Adipose tissue (tissue), 3 donors: ENCODE measurements around the gene NEMP1. TPM values are rescaled to one million over a fixed set of nuclear protein-coding genes. Genes with fewer than 3 reads are reported as not detected.

Source experiments
- H3K27ac ChIP-seq: one replicate; pipeline ENCODE4 v1.5.1; 2013; ENCODE audit warnings: low read depth, low read length
- whole genome bisulfite sequencing, 3 donors: extraction: QIAGEN DNeasy Blood & Tissue Kit; methylation state at CpG; one replicate each; pipeline ENCODE4 v1.1.7; 2013; 5-methylcytosine and 5-hydroxymethylcytosine counted together
- polyA plus RNA-seq, 3 donors: library from polyadenylated mRNA; stranded (reverse); fragments of 200-250 nt; gene quantifications; one replicate each; pipeline ENCODE4 v1.2.3, GENCODE V29; 2013
- donor health status: healthy with polysubstance abuse.
- donor health status: Bipolar disorder and iron deficiency.
- donor health status: healthy.

The NEMP1 gene
- polyA plus RNA-seq, 3 donors: 1.7 to 2.3 (median 1.8) TPM

DNA sequence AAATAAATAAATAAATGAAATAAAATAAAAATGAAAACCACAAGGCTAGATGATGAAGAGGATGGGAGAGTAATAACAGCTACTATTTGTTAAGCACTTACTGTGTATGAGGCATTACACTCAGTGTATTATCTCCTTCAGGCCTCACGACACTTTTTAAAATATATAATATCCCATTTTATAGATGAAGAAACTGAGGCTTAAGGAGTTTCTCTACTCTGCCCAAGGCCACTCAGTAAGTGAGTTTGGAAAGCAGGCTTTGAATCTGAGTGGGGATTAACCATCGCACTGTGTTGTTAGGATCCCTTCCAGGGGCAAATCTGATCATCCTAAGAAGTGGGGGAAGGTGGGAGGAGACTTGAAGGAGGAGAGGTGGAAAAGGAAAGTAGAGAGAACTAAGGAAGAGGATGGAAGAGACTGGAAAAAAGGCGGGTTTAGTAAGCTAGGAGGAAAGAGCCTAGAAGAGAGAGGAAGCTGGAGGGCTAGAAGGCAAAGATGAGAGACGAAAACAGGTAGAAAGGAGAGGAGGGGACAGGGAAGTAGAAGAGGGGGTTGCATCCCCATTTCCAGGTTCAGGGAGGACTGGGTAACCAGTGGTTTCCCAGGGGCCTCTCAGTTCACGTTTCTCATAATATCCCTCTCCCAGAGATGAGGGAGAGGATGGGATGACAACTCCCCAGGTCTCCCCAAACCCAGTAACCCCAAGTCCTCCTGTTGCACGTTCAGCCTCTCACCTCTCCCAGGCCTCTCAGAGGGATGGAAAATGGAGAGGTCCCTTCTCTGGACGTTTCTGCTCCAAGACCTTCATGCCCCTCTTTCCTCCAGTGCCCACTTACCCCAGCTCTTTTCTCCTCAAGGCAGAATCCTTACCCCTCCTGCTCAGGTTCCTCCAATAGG, 30.9 kb upstream of the NEMP1 start:
- 47 to 67% (median 51%) methylated on average over 7 of the region's 7 CpGs for WGBS, 3 donors

DNA sequence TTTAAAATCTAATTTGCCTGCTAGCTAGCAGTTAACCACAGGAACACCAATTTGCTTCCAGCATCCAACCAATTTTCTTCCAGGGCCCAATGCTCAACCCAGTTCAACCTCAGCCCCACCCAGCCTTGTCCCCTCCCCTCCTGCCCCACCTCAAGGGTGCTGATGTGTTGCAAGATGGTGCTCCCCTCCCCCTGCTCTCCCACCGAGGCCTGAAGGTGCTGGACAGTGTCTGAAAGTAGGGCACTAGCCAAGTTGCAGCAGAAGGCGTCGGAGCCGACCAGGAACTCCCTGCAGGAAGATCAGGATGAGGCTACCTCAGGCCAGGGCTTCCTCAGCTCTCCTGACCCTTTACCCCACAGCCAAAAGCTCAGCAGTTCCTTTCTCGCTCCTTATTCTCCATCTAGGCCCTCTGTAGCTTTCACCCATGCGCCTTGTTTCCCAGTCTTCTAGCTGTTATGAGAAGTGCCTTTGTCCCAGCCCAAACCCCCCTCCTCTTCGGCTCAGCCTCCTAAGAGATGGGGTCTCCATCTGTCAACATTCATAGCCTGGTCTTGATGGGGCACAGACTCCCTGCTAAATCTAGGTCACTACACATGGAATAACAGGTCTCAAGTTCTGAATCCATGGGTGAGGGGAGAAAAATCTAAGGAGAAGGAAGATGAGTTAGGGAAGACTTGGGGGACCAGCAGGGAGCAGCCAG, 29.0 kb upstream of the NEMP1 start:
- 64 to 71% (median 68%) methylated on average over 7 of the region's 7 CpGs for whole genome bisulfite sequencing, 3 donors
- no peak overlapping the region for H3K27ac ChIP-seq

More for the DNA sequence above, 30.9 kb upstream of the NEMP1 start:
- H3K27ac ChIP-seq: no peak overlapping the region

DNA sequence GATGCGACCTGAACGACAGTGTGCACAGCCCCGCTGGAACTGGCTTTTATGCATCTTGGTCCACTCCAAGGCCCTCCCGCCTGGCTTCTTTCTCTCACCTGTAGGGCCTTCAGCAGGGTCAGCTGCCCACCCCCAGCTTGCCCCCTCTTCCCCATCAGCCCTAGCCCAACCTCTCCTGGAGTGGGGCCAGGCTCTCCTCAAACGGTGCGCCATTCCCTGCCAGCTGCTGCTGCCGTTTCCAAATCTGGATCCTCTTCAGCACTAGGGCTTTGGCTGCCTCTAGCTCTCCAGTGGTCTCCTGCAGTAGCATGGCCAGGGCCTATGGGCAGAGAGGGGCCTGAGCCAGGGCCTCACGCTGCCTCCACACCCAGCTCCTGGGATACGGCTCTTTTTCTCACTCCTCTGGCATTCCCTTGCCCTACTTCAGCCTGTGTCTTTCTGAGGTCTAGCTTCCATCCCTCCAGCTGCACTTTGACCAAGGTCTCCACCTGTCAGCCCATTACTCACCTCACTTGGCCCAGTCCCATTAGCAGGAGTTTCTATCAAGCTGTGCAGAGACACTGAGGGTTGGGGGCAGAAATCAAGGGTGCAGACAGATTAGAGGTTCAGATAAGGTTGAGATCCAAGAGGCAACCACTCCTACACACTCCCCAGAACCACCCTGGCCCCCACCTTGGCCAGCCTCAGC, 27.6 kb upstream of the NEMP1 start:
- no peak overlapping the region for H3K27ac ChIP-seq
- WGBS, 3 donors: 76 to 85% (median 81%) methylated on average over 9 of the region's 9 CpGs

DNA sequence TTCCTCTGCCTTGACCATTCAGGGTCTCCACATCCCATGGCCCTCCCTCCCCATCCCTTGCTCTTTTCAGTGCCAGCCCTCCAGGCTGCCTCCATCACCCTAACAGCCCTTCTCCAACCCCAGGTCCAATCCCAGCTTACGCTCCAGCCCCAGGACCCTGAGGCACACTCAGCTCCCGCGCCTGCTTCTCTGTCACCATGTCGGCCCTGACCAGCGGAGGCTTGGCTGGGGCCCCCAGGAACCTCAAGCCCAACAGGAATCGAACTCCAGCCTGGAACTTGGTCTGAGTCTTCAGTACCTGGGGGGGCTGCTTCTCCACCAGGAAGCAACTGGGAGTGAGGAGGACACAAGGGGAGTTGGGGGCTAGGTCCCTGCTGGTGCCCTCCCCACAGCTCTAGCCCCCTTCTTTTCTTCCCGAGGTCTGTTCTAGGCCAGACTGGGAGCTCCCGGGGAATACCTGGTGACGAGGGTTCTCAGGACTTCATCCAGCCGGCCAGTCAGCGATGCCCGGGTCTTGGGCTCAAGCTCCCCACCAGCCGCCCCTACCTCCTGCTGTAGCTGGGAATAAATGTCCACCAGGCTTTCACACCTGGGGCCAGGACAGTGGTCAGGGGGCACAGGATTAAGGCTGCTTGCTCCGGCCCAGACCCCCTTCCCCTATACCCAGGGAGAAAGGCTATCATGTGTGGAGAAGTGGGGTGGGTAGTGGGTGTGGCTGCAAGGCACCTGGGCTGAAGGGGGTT, 26.6 kb upstream of the NEMP1 start:
- WGBS, 3 donors: 93 to 94% (median 94%) methylated on average over 10 to 14 of the region's 14 CpGs
- no peak overlapping the region for H3K27ac ChIP-seq

DNA sequence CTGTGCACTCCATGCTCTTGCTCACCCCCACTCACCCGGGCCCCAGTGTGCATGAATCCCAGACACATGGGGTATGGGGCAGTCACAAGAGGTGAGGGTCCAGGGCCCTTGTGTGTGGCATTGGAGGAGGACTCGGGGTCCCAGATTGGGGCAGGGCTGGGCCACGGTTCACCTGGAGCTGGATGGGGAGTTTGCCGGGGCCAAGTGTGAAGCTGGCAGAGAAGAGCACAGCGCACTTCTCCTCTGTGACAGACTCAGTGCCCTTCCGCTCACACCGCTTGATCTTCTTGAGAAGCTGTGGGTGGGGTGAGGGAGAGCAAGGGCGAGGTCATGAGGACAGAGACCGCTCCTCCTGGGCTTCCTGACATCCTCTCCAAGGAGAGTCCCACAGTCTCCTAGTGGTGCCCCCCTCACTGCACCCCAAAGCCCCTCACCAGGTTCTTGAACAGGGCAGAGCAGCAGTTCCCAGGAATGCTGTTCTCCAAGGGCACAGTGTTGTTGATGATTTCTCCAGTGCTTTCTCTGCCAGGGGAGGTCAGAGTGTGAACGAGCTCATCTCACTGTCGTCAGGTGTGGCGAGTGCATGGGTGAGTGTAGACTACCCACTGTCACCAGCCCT, 25.8 kb upstream of the NEMP1 start:
- WGBS, 3 donors: 94 to 95% (median 95%) methylated on average over 12 of the region's 12 CpGs
- no peak overlapping the region for H3K27ac ChIP-seq

DNA sequence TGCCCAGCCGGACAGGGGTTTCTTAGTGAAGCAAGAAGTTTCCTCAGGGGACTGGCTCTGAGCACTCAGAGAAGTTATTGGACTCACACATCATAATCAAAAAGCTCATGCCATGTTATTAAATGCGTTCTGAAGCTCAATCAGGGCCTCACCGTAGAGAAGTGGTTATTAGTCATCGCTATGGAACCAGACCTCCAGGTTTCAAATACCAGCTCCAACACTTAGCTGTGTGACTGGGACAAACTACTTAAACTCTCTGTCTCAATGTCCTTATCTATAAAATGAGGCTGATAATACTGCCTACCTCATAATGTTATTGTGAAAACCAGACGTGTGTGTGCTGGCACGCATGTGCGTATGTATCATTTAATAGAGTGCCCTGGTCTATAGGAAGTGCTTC, 25.3 kb upstream of the NEMP1 start:
- WGBS, 3 donors: 86 to 91% (median 91%) methylated on average over 7 of the region's 7 CpGs
- H3K27ac ChIP-seq: no peak overlapping the region

DNA sequence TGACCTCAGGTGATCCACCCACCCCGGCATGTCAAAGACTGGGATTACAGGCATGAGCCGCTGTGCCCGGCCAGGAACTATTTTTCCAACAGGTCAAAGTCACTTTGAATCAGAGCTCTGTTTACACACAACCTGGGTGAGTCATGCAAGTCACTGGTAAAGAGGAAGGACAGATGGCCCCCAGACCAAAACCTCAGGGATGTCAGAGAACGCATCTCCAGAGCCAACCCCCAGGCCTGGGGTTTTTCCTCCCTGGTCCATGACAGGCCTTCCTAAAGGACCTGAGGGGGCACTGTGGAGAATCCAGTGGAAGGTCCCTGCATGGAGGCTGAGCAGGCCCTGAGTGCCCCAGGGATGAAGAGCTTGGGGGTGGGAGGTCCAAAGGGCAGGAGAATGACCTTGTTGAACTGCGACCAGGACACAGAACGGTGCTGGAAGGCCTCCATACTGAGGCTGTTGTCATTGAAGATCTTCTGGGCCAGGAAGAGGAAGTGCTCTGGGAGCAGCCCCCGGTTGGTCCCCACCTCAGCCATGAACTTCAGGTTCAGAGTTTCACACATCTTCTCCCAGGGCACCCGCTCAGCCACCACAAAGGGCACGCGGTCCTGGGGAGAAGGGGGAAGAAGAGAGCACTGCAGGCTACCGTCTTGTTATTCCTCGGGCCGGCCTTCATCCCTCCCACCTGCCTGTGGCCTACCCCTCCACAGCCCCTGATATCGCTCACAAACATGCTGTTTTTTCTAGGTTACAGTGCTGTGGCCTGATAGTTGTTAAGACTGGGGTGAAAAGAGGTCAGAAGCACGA, 23.5 kb upstream of the NEMP1 start:
- WGBS, 3 donors: 68 to 70% (median 68%) methylated on average over 14 to 15 of the region's 15 CpGs
- H3K27ac ChIP-seq: no peak overlapping the region

DNA sequence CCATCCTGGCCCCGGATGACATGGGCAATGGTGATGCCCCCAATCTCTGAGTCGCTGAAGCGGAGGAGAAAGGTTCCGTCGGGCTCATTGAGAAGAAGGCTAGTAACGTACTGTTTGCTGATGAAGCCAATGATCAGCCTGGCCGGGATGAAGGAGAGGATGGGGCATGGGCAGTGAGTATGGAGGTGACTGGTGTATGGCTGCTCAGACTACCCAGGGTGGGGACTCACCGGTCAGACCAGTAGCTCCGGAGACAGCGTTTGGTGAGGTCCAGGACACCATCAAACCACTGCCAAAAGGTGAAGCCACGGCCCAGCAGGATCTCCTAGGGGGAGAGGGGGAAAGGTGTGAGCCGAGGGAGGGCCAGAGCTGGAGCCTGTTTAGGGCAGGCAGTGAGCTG, 21.2 kb upstream of the NEMP1 start:
- WGBS, 3 donors: 84 to 87% (median 85%) methylated on average over 12 of the region's 12 CpGs
- H3K27ac ChIP-seq: no peak overlapping the region

DNA sequence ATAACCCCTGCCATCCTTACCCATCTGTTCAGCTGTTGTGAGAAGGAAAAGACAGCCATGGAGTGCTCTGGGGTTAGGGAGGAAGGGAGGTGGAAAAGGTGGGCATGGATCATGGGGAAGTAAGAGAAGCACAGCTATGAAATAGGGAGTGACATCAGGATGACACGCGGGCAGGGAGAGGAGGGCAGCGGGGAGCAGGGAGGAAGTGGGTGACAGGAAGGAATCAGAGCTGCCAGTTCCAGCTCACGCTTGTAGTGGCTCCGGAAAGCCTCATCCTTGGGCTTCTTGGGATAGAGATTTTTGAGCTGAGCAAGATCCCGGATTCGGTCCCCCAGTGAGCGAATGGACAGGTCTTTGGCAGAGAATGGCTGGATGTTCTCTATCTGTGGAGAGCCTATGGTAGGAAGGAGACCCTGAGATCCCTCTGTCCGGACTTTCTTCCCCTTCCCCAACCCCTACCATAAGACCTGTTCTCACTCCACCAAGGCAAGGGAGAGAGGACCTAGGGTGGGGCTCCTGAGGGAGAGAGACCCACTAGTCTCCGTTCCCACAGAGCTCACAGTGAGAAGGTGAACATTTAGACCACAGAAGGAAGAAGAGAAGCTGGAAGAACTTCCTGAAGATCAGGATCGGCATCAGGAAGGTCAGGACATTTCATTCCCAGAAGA, 20.6 kb upstream of the NEMP1 start:
- 67 to 82% (median 73%) methylated on average over 11 of the region's 11 CpGs for WGBS, 3 donors
- no peak overlapping the region for H3K27ac ChIP-seq

DNA sequence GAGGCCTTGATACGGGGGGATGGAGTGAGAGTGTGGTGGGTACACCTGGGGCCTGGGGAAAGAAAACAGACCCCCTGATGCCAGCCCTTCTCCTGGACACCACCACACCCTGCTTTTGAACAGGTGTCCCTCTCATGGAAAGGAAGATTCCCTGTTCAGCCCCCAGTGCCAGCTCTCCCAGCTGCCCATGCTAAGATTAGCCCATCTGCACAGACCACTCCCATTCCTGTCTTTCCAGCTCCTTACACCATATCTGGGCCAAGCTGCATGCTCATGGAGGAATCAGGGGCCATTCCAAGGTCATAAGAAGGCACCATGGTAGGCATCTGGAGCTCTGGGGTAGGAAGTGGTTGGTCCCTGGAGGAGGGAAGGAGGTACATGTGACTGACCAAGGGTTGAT, 20.0 kb upstream of the NEMP1 start:
- no peak overlapping the region for H3K27ac ChIP-seq
- 64 to 90% (median 77%) methylated on average over 1 of the region's 1 CpG for WGBS, 3 donors

DNA sequence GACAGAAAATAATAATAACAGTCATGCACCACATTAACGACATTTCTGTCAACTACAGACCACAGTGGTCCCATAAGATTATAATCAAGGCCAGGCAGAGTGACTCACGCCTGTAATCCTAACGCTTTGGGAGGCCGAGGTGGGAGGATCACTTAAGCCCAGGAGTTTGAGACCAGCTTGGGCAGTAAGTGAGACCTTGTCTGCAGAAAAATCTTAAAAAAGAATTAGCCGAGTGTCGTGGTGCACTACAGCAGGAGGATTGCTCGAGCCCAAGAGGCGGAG, 18.9 kb upstream of the NEMP1 start:
- 83 to 86% (median 85%) methylated on average over 8 of the region's 8 CpGs for WGBS, 3 donors

DNA sequence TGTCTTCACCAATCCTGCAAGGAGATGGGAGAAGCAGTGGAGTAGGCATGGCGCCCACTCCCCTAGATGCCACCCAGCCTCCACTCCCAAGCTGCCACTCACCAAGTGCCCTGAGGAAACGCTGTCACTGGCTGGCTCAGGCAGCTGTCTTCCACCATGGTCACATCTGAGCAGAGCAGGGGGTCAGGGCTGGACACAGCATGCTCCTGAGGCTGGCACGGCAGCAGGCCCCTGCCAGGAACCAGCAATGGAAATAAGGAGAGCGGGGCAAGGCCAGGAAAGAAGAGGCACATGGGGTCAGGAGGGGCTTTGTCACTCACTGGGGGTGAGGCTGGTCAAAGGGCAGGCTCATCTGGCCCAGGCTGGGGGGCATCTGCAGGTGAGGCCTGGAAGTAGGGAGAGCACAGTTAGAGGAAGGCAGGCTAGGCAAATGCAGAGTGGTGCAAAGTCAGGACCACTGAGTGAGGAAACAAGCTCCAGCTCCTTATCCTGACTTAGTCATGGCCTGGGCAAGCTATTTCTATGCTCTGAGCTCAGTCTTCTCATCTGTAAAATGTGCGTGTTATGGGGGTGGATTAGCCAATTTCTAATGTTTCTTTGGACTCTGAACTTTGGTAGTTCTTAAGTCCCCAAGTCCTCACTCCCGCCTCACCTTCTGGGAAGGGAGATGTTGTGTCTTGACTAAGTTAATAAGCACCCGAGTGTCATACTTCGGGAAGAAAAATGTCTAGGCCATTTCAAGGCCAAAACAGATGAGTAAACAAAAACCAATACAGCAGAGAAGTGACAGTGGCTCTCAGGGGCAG, 18.4 kb upstream of the NEMP1 start:
- 75 to 88% (median 82%) methylated on average over 8 of the region's 8 CpGs for WGBS, 3 donors
- no peak overlapping the region for H3K27ac ChIP-seq

More for the DNA sequence above, 18.9 kb upstream of the NEMP1 start:
- H3K27ac ChIP-seq: no peak overlapping the region

DNA sequence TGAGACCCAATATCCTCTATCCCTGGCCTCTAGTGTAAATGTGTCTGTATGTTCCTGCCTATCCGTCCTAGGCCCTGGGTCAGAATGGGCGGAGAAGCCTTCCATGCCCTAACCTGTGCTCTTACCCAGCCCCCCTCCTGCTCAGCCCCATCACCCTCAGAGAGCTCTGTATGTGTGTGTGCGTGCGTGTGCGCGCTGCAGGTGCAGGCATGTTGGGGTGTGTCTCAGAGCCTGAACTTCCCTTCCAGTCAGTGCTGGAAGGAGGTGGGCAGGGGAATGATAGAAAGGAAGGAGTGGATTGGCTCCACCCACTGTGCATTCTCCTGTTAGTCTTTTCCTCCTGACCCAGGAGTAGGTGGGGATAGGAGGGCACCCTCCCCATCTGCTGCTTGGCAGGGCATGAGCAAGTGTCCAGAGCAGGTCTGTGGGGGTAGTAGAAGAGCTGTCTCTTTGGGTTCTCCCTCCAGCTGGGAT, 17.5 kb upstream of the NEMP1 start:
- no peak overlapping the region for H3K27ac ChIP-seq
- WGBS, 3 donors: 78 to 93% (median 91%) methylated on average over 6 of the region's 6 CpGs

DNA sequence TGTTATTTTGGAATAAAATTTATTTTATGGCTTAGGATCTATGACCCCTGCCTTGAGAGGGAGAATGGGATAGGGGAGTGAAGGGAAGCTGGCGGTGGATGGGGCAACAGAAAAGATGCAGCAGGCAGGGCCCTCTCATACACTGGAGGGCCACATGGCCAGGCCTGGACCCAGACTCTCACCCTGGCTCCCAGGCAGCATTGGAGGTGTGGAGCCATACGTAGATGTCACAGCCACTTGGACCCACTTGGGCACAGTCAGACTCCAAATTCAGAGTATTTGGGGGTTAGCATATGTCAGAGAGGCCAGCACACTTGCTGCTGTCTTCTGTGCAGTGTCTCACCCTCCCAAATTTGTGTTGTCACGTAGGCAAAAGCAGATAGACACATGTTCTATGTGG, 16.8 kb upstream of the NEMP1 start:
- 84 to 95% (median 89%) methylated on average over 3 of the region's 3 CpGs for WGBS, 3 donors
- no peak overlapping the region for H3K27ac ChIP-seq

DNA sequence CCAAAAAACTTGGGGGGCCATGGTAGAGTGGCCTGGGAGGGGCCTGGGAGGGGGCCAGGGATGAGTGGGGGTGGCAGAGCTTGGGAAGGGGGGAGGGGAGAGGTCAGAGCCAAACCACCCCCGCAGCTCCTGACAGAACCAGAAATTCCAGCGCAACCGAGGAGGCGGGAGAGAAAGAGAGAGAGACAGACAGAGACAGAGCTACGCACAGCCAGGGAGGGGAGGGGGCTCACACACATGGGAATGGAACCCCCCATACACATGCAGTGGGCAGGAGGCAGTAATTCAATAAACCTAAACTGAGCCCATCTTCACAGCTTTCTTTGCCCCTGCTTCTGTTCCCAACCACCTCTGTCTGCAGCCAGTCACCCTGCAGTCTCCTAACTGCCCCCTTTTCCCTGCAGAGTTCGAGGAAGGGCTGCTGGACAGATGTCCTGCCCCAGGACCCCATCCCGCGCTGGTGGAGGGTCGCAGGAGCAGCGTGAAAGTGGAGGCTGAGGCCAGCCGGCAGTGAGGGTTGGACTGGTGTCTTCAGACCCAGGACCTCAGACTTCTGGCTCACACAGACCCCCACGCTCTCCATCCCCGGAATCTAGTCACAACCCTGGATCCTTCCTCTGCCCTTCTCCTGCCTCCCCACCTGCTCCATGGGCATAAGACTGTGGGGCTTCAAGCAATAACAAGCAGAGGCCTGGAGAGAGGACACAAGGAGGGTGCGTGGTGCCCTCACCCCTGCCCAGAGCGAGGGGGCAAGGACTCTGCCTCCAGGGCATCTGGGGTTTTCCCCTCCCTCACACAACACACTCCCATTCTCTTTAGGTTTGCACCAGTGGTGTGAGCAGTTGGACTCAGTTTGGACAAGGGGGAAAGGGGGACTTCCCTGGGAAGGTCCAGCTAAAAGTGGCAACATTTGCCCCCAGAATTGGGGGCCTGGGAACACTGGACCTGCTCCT, 15.9 kb upstream of the NEMP1 start:
- WGBS, 3 donors: 51 to 66% (median 54%) methylated on average over 14 to 15 of the region's 15 CpGs
- no peak overlapping the region for H3K27ac ChIP-seq
